Measurements from ENCODE around the gene SLC8A3.

SLC8A3 gene

DNA sequence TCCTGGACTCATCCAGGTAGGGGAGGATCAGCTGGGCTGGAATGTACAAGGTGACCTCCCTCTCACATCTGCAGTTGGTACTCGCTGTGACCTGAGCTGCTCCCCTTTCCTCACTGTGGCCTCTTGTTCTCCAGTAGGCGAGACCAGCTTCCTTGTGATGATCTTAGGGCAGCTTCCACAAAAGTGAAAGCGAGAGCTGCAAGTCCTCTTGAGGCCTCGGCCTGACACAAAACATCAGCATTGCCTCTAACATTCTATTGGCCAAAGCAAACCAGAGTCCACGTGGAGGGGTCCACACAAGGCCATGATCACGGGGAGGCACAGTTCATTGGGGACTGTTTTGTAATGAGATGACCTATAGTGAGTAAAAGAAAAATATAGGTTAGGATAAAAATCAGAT, 182.1 kb downstream of the SLC8A3 start:
- WGBS, 2 donors (ENCODE audit: extremely low coverage in 2 of 2, insufficient read length in 2 of 2, insufficient replicate concordance in 1 of 2), result no CpG with 5 or more reads among the region's 6 CpGs
- Histone ChIP-seq H3K23ac (ENCODE audit: low read depth, low read length, poor library complexity) (no peak overlapping the region), H4K8ac (ENCODE audit: low read depth, low read length) (no peak overlapping the region), H2AK5ac (ENCODE audit: low read depth, low read length) (no peak overlapping the region), H3K27ac (replicated peaks; ENCODE audit: low read length) (no peak overlapping the region), H2AFZ (ENCODE audit: low read length) (no peak overlapping the region), H3K79me1 (ENCODE audit: low read depth, low read length) (peaks cover 4% of the 10 kb centered on the region), H3K36me3 (replicated peaks in 1 of 2; ENCODE audit: control insufficient read depth in 2 of 2, insufficient read depth in 2 of 2, low read length in 2 of 2) (peaks cover 31 to 77% of the 10 kb centered on the region in 2 donors), H3K18ac (ENCODE audit: low read length) (no peak overlapping the region), H2BK5ac (ENCODE audit: low read length) (no peak overlapping the region), H3K4me3 (ENCODE audit: low read length in 2 of 2) (no peak overlapping the region), H3K9me3 (replicated peaks in 1 of 2; ENCODE audit: control insufficient read depth in 2 of 2, insufficient read depth in 1 of 2, low read depth in 1 of 2, low read length in 2 of 2) (no peaks in the 10 kb centered on the region), H4K91ac (ENCODE audit: low read depth, low read length, poor library complexity) (no peak overlapping the region), H2BK12ac (ENCODE audit: low read length) (no peak overlapping the region), H3K27me3 (ENCODE audit: control insufficient read depth in 3 of 3, insufficient read depth in 3 of 3, low read depth in 1 of 3, low read length in 3 of 3) (no peaks in the 10 kb centered on the region), H3K4me1 (ENCODE audit: control insufficient read depth in 2 of 2, insufficient read depth in 1 of 2, low read depth in 1 of 2, low read length in 2 of 2) (peaks cover 9 to 15% of the 10 kb centered on the region in 2 donors), H3K9ac (ENCODE audit: low read depth, low read length, poor library complexity) (no peak overlapping the region), H2BK120ac (ENCODE audit: low read depth, low read length) (no peak overlapping the region), H2BK15ac (ENCODE audit: low read length) (no peak overlapping the region), H3K14ac (ENCODE audit: low read length) (no peak overlapping the region), H3K4ac (ENCODE audit: low read length) (no peak overlapping the region), H3K4me2 (ENCODE audit: insufficient read depth, low read length, poor library complexity, severe bottlenecking) (no peak overlapping the region)
- no peak for DNase-seq (ENCODE audit: low spot score)

DNA sequence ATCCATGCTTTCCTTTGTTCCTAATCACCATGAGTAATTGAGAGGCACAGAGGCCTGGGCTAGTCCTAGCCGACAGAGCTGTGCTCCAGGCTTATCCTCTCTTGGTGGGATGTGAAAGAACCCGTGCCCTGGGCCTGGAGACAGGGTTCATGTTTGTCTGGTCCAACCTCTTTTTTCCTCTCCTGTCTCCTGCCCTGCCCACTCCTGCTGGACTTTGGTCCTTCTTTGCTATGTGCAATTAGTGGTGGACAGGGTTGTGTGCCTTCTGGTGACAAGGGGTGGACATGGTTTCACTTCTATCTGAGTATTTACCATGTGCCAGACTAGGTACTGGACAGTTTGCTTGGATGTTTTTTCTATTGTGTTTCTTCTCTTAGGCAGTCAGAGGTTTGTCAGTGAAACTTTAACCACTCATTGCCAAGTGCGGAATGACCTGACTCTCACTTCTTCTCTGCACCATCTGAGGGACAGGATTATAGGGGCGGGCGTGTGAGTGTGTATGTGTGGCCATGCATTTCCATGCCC, 183.4 kb downstream of the SLC8A3 start:
- Histone ChIP-seq H2AK5ac (ENCODE audit: low read depth, low read length) (no peak overlapping the region), H3K4ac (ENCODE audit: low read length) (no peak overlapping the region), H3K9ac (ENCODE audit: low read depth, low read length, poor library complexity) (no peak overlapping the region), H2BK5ac (ENCODE audit: low read length) (no peak overlapping the region), H4K8ac (ENCODE audit: low read depth, low read length) (no peak overlapping the region), H3K9me3 (replicated peaks in 1 of 2; ENCODE audit: control insufficient read depth in 2 of 2, insufficient read depth in 1 of 2, low read depth in 1 of 2, low read length in 2 of 2) (no peaks in the 10 kb centered on the region), H2AFZ (ENCODE audit: low read length) (no peak overlapping the region), H3K79me1 (ENCODE audit: low read depth, low read length) (peaks cover 4% of the 10 kb centered on the region), H2BK15ac (ENCODE audit: low read length) (no peak overlapping the region), H3K14ac (ENCODE audit: low read length) (no peak overlapping the region), H3K18ac (ENCODE audit: low read length) (no peak overlapping the region), H3K27me3 (ENCODE audit: control insufficient read depth in 3 of 3, insufficient read depth in 3 of 3, low read depth in 1 of 3, low read length in 3 of 3) (no peaks in the 10 kb centered on the region), H2BK12ac (ENCODE audit: low read length) (no peak overlapping the region), H4K91ac (ENCODE audit: low read depth, low read length, poor library complexity) (no peak overlapping the region), H3K36me3 (replicated peaks in 1 of 2; ENCODE audit: control insufficient read depth in 2 of 2, insufficient read depth in 2 of 2, low read length in 2 of 2) (peaks cover 26 to 77% of the 10 kb centered on the region in 2 donors), H2BK120ac (ENCODE audit: low read depth, low read length) (no peak overlapping the region), H3K27ac (replicated peaks; ENCODE audit: low read length) (no peak overlapping the region), H3K23ac (ENCODE audit: low read depth, low read length, poor library complexity) (no peak overlapping the region), H3K4me2 (ENCODE audit: insufficient read depth, low read length, poor library complexity, severe bottlenecking) (no peak overlapping the region), H3K4me3 (ENCODE audit: low read length in 2 of 2) (no peak overlapping the region), H3K4me1 (ENCODE audit: control insufficient read depth in 2 of 2, insufficient read depth in 1 of 2, low read depth in 1 of 2, low read length in 2 of 2) (peaks cover 9 to 15% of the 10 kb centered on the region in 2 donors)
- no CpG with 5 or more reads among the region's 5 CpGs for WGBS, 2 donors (ENCODE audit: extremely low coverage in 2 of 2, insufficient read length in 2 of 2, insufficient replicate concordance in 1 of 2)
- DNase-seq (ENCODE audit: low spot score), result no peak

DNA sequence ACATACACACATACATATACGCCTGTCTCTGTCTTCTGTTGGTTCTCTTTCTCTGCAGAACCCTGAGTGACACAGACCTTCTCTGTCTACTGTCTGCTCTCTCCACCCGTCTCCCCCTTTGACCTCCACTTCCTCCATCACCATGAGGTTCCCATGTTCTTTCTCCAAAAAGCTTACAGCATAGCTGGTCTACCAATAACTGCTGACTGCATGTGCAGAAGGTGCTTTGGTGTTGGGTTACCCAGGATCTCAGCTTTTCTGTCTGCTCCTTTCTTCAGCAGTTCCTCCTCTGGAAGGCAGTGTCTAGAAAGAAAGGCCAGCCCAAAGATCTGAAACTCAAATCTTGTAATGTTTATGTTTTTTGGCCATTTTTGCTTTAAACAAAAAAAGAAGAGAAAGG, 184.0 kb downstream of the SLC8A3 start:
- Histone ChIP-seq H2BK15ac (ENCODE audit: low read length) (no peak overlapping the region), H3K27ac (replicated peaks; ENCODE audit: low read length) (no peak overlapping the region), H2BK120ac (ENCODE audit: low read depth, low read length) (no peak overlapping the region), H3K36me3 (replicated peaks in 1 of 2; ENCODE audit: control insufficient read depth in 2 of 2, insufficient read depth in 2 of 2, low read length in 2 of 2) (peaks cover 23 to 77% of the 10 kb centered on the region in 2 donors), H3K4me1 (ENCODE audit: control insufficient read depth in 2 of 2, insufficient read depth in 1 of 2, low read depth in 1 of 2, low read length in 2 of 2) (peaks cover 9 to 15% of the 10 kb centered on the region in 2 donors), H3K27me3 (ENCODE audit: control insufficient read depth in 3 of 3, insufficient read depth in 3 of 3, low read depth in 1 of 3, low read length in 3 of 3) (no peaks in the 10 kb centered on the region), H3K4me2 (ENCODE audit: insufficient read depth, low read length, poor library complexity, severe bottlenecking) (no peak overlapping the region), H3K4ac (ENCODE audit: low read length) (no peak overlapping the region), H2AFZ (ENCODE audit: low read length) (no peak overlapping the region), H3K4me3 (ENCODE audit: low read length in 2 of 2) (no peak overlapping the region), H2BK5ac (ENCODE audit: low read length) (no peak overlapping the region), H2AK5ac (ENCODE audit: low read depth, low read length) (no peak overlapping the region), H3K9ac (ENCODE audit: low read depth, low read length, poor library complexity) (no peak overlapping the region), H2BK12ac (ENCODE audit: low read length) (no peak overlapping the region), H3K79me1 (ENCODE audit: low read depth, low read length) (peaks cover 3% of the 10 kb centered on the region), H3K14ac (ENCODE audit: low read length) (no peak overlapping the region), H4K91ac (ENCODE audit: low read depth, low read length, poor library complexity) (no peak overlapping the region), H3K23ac (ENCODE audit: low read depth, low read length, poor library complexity) (no peak overlapping the region), H3K9me3 (replicated peaks in 1 of 2; ENCODE audit: control insufficient read depth in 2 of 2, insufficient read depth in 1 of 2, low read depth in 1 of 2, low read length in 2 of 2) (no peaks in the 10 kb centered on the region), H4K8ac (ENCODE audit: low read depth, low read length) (no peak overlapping the region), H3K18ac (ENCODE audit: low read length) (no peak overlapping the region)
- no peak for DNase-seq (ENCODE audit: low spot score)
- no CpG with 5 or more reads among the region's 2 CpGs for WGBS, 2 donors (ENCODE audit: extremely low coverage in 2 of 2, insufficient read length in 2 of 2, insufficient replicate concordance in 1 of 2)

DNA sequence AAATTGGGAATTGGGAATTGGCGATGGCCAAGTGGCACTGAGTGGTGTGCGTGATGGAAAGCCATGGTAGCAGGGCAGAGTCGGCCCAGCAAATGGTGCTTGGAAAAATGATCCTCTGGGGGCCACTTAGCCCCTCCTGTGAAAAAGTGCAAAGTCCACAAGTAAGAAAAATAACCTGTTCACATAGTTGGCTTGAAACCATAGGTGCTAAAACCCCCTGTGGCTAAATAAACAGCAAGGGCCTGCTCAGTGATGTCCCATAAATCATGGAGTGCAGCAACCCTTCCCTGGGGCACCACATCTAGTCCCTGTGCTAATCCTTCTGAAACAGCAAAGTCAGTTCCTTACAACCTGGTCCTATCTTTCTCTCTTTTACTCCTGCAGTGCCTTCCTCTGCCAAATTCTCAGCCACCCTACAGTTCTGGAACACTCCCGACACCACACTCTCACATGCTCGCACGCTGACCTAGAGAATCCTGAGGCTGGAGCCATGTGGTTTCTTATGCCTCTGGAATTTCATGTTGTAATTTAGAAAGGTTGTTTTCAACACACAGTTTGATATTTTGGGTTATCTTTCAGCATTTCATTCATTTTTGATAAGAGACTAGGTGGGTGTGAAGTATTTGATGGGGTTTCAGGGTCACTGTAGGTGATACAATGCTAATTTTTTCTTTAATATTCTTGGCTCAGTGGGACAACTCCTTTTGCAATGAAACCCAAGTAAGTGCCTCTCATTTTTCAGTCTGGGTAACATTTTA, 186.0 kb downstream of the SLC8A3 start:
- Histone ChIP-seq H3K27me3 (ENCODE audit: control insufficient read depth in 3 of 3, insufficient read depth in 3 of 3, low read depth in 1 of 3, low read length in 3 of 3) (no peaks in the 10 kb centered on the region), H2BK5ac (ENCODE audit: low read length) (no peak overlapping the region), H4K91ac (ENCODE audit: low read depth, low read length, poor library complexity) (no peak overlapping the region), H3K23ac (ENCODE audit: low read depth, low read length, poor library complexity) (no peak overlapping the region), H4K8ac (ENCODE audit: low read depth, low read length) (no peak overlapping the region), H3K36me3 (replicated peaks in 1 of 2; ENCODE audit: control insufficient read depth in 2 of 2, insufficient read depth in 2 of 2, low read length in 2 of 2) (peaks cover 33 to 90% of the 10 kb centered on the region in 2 donors), H3K18ac (ENCODE audit: low read length) (no peak overlapping the region), H2AFZ (ENCODE audit: low read length) (no peak overlapping the region), H2AK5ac (ENCODE audit: low read depth, low read length) (no peak overlapping the region), H2BK120ac (ENCODE audit: low read depth, low read length) (no peak overlapping the region), H3K14ac (ENCODE audit: low read length) (no peak overlapping the region), H3K9me3 (replicated peaks in 1 of 2; ENCODE audit: control insufficient read depth in 2 of 2, insufficient read depth in 1 of 2, low read depth in 1 of 2, low read length in 2 of 2) (peaks cover 0 to 3% of the 10 kb centered on the region in 2 donors), H3K79me1 (ENCODE audit: low read depth, low read length) (peaks cover 2% of the 10 kb centered on the region), H3K27ac (replicated peaks; ENCODE audit: low read length) (no peak overlapping the region), H2BK12ac (ENCODE audit: low read length) (no peak overlapping the region), H3K4me1 (ENCODE audit: control insufficient read depth in 2 of 2, insufficient read depth in 1 of 2, low read depth in 1 of 2, low read length in 2 of 2) (peaks cover 0 to 17% of the 10 kb centered on the region in 2 donors), H3K4me3 (ENCODE audit: low read length in 2 of 2) (no peak overlapping the region), H2BK15ac (ENCODE audit: low read length) (no peak overlapping the region), H3K4me2 (ENCODE audit: insufficient read depth, low read length, poor library complexity, severe bottlenecking) (no peak overlapping the region), H3K4ac (ENCODE audit: low read length) (no peak overlapping the region), H3K9ac (ENCODE audit: low read depth, low read length, poor library complexity) (no peak overlapping the region)
- WGBS, 2 donors (ENCODE audit: extremely low coverage in 2 of 2, insufficient read length in 2 of 2, insufficient replicate concordance in 1 of 2), result no CpG with 5 or more reads among the region's 6 CpGs
- DNase-seq (ENCODE audit: low spot score), result no peak

Measured in neuronal stem cell (in vitro differentiated cells).